Ovary (tissue), 3 donors: ENCODE data around the gene NFS1.

Experiments used
- CTCF ChIP-seq, 3 donors: fragments of 450-650 bp in 2 of 3; fragments of 200-600 bp in 1 of 3; IDR thresholded peaks; one replicate each; pipeline versions ENCODE4 v1.5.1 to v1.8.0; 2016 to 2022; ENCODE audit warnings: antibody characterized with exemption in 3 of 3, mild to moderate bottlenecking in 1 of 3
- EP300 ChIP-seq: sonication (generic); formaldehyde crosslinking; IDR thresholded peaks from one replicate; pipeline ENCODE4 v1.6.1; 2017; ENCODE audit warnings: antibody characterized with exemption
- POLR2A ChIP-seq: fragments of 450-650 bp; IDR thresholded peaks from one replicate; pipeline ENCODE4 v1.6.1; 2017; ENCODE audit warnings: antibody characterized with exemption, mild to moderate bottlenecking, moderate library complexity
- donor health status: DM: no; HTN: no; CAD: no.

GRCh38 chr20:35662551-35662950, 36.6 kb downstream of the NFS1 start:
- TF ChIP-seq CTCF (IDR thresholded peaks at IDR 0.05) (no peak), EP300 (no peak), POLR2A (no peak)
